Muscle of leg (tissue), 16 donors: Measurements from ENCODE around the gene ZNF423. TPM values are rescaled to one million over a fixed set of nuclear protein-coding genes. Genes with fewer than 3 reads are reported as not detected.
A peak's percentile ranks its signal among the peaks of the same experiment; 100 is the strongest.

Source experiments
- DNase-seq: peaks from one replicate; pipeline ENCODE4 v3.0.0; 2013
- H3K27ac ChIP-seq: one replicate; pipeline ENCODE4 v1.5.1; 2013; ENCODE audit warnings: mild to moderate bottlenecking, low read length, control low read depth
- H3K27me3 ChIP-seq: one replicate; pipeline ENCODE4 v1.6.1; 2013; ENCODE audit warnings: low read length; ENCODE audit not compliant: control insufficient read depth, insufficient read depth
- H3K36me3 ChIP-seq: one replicate; pipeline ENCODE4 v1.6.1; 2013; ENCODE audit warnings: low read length; ENCODE audit not compliant: control insufficient read depth, insufficient read depth
- H3K4me1 ChIP-seq: one replicate; pipeline ENCODE4 v1.6.1; 2013; ENCODE audit warnings: low read length; ENCODE audit not compliant: control insufficient read depth, insufficient read depth
- H3K4me3 ChIP-seq: one replicate; pipeline ENCODE4 v1.5.1; 2013; ENCODE audit warnings: low read length, control low read depth
- H3K9me3 ChIP-seq: replicated peaks from 2 replicates; pipeline ENCODE4 v1.6.1; 2013; ENCODE audit warnings: low read depth, low read length; ENCODE audit not compliant: control insufficient read depth
- WGBS: methylation state at CpG from one replicate; pipeline ENCODE4 v1.1.5; 2013; ENCODE audit warnings: missing lambda C conversion rate; ENCODE audit not compliant: insufficient coverage; 5-methylcytosine and 5-hydroxymethylcytosine counted together
- long read RNA-seq, 11 donors: transcript quantifications; one replicate each; lab custom pipeline, GENCODE V29; 2026
- polyA plus RNA-seq, 8 donors: library from polyadenylated mRNA; unstranded; fragments of 120-200 nt; gene quantifications; one replicate each; pipeline versions ENCODE4 v1.2.1 to v1.2.3, GENCODE V29; 2013; ENCODE audit warnings: inconsistent platforms in 1 of 8, low replicate concordance in 1 of 8; ENCODE audit not compliant: insufficient read length in 8 of 8, insufficient read depth in 1 of 8
- total RNA-seq: library from RNA; stranded (reverse); fragments of 120-200 nt; gene quantifications from one replicate; pipeline ENCODE4 v1.2.4, GENCODE V29; 2013

ZNF423 gene
- total RNA-seq, result 15.8 TPM
- polyA plus RNA-seq, result 10 to 100 TPM; 22.8 to 30.0 (median 25.7) TPM
- long read RNA-seq, donor 1, full-length matches to known transcripts, result 2 of 8 reads
- long read RNA-seq, donor 1, partial matches to known transcripts, result 6 of 8 reads
- long read RNA-seq, donor 1, other reads (novel, unspliced or antisense), result 0 of 8 reads
- long read RNA-seq, donor 2, result 0 reads
- long read RNA-seq, donor 3, full-length matches to known transcripts, result 5 of 41 reads
- long read RNA-seq, donor 3, partial matches to known transcripts, result 36 of 41 reads
- long read RNA-seq, donor 3, other reads (novel, unspliced or antisense), result 0 of 41 reads
- long read RNA-seq, donor 4, partial matches to known transcripts, result 8 of 8 reads
- long read RNA-seq, donor 4, other reads (novel, unspliced or antisense), result 0 of 8 reads
- long read RNA-seq, donor 5, full-length matches to known transcripts, result 7 of 28 reads
- long read RNA-seq, donor 5, partial matches to known transcripts, result 21 of 28 reads
- long read RNA-seq, donor 5, other reads (novel, unspliced or antisense), result 0 of 28 reads
- long read RNA-seq, donor 6, full-length matches to known transcripts, result 1 of 12 reads
- long read RNA-seq, donor 6, partial matches to known transcripts, result 11 of 12 reads
- long read RNA-seq, donor 6, other reads (novel, unspliced or antisense), result 0 of 12 reads
- long read RNA-seq, donor 7, partial matches to known transcripts, result 7 of 7 reads
- long read RNA-seq, donor 7, other reads (novel, unspliced or antisense), result 0 of 7 reads
- long read RNA-seq, donor 8, partial matches to known transcripts, result 6 of 6 reads
- long read RNA-seq, donor 8, other reads (novel, unspliced or antisense), result 0 of 6 reads
- long read RNA-seq, donor 9, full-length matches to known transcripts, result 2 of 14 reads
- long read RNA-seq, donor 9, partial matches to known transcripts, result 12 of 14 reads
- long read RNA-seq, donor 9, other reads (novel, unspliced or antisense), result 0 of 14 reads
- long read RNA-seq, donor 10, full-length matches to known transcripts, result 2 of 13 reads
- long read RNA-seq, donor 10, partial matches to known transcripts, result 11 of 13 reads
- long read RNA-seq, donor 10, other reads (novel, unspliced or antisense), result 0 of 13 reads
- long read RNA-seq, donor 11, full-length matches to known transcripts, result 1 of 11 reads
- long read RNA-seq, donor 11, partial matches to known transcripts, result 10 of 11 reads
- long read RNA-seq, donor 11, other reads (novel, unspliced or antisense), result 0 of 11 reads

GRCh38 chr16:49855822-49856671 lies at the start of gene ZNF423:
TSS of gene ZNF423 (minus strand) at chr16:49856112. CDS start at chr16:49855774, 338 bp downstream.
- Histone ChIP-seq H3K36me3 (no peaks in the 10 kb centered on the region), H3K4me1 (peaks cover 47% of the 10 kb centered on the region), H3K27ac (peak within 1 kb of the TSS; percentile 85), H3K9me3 (no peaks in the 10 kb centered on the region), H3K4me3 (peak within 1 kb of the TSS; percentile 68), H3K27me3 (no peaks in the 10 kb centered on the region)
- WGBS, result 0% methylated on average over 14 of the region's 70 CpGs
- DNase-seq, result peak; percentile 72

GRCh38 chr16:49904348-49905062 lies 48.6 kb upstream of the ZNF423 start:
- 75% methylated on average over 5 of the region's 9 CpGs for WGBS
- no peaks in the 10 kb centered on the region for H3K9me3 ChIP-seq
- H3K27me3 ChIP-seq, result no peaks in the 10 kb centered on the region
- no peaks in the 10 kb centered on the region for H3K36me3 ChIP-seq
- H3K27ac ChIP-seq, result no peak overlapping the region
- peak; percentile 49 for DNase-seq
- peaks cover 5% of the 10 kb centered on the region for H3K4me1 ChIP-seq
- H3K4me3 ChIP-seq, result no peak overlapping the region

GRCh38 chr16:49902908-49903307 lies 47.0 kb upstream of the ZNF423 start:
- no peak overlapping the region for H3K27ac ChIP-seq
- H3K9me3 ChIP-seq, result no peaks in the 10 kb centered on the region
- no peak for DNase-seq
- no peaks in the 10 kb centered on the region for H3K27me3 ChIP-seq
- WGBS, result 60% methylated on average over 1 of the region's 5 CpGs
- H3K36me3 ChIP-seq, result no peaks in the 10 kb centered on the region
- no peak overlapping the region for H3K4me3 ChIP-seq
- H3K4me1 ChIP-seq, result peaks cover 5% of the 10 kb centered on the region

- Histone ChIP-seq H3K27ac (no peak overlapping the region), H3K4me1 (peaks cover 5% of the 10 kb centered on the region), H3K27me3 (no peaks in the 10 kb centered on the region), H3K4me3 (no peak overlapping the region), H3K36me3 (no peaks in the 10 kb centered on the region), H3K9me3 (no peaks in the 10 kb centered on the region)
- WGBS, result 82% methylated on average over 9 of the region's 9 CpGs
- no peak for DNase-seq
These were observed 45.8 kb upstream of the ZNF423 start for GRCh38 chr16:49901711-49902110.

- WGBS, result 63% methylated on average over 6 of the region's 7 CpGs
- Histone ChIP-seq H3K4me3 (no peak overlapping the region), H3K9me3 (no peaks in the 10 kb centered on the region), H3K36me3 (no peaks in the 10 kb centered on the region), H3K27me3 (no peaks in the 10 kb centered on the region), H3K27ac (no peak overlapping the region), H3K4me1 (peaks cover 5% of the 10 kb centered on the region)
- DNase-seq, result no peak
These were observed 45.0 kb upstream of the ZNF423 start for GRCh38 chr16:49900875-49901274.

GRCh38 chr16:49899991-49900695 lies 44.2 kb upstream of the ZNF423 start:
- DNase-seq, result no peak
- Histone ChIP-seq H3K4me1 (peaks cover 5% of the 10 kb centered on the region), H3K4me3 (no peak overlapping the region), H3K9me3 (no peaks in the 10 kb centered on the region), H3K36me3 (no peaks in the 10 kb centered on the region), H3K27ac (no peak overlapping the region), H3K27me3 (no peaks in the 10 kb centered on the region)
- 72% methylated on average over 3 of the region's 8 CpGs for WGBS

GRCh38 chr16:49896447-49896964 lies 40.6 kb upstream of the ZNF423 start:
- DNase-seq, result no peak
- Histone ChIP-seq H3K27ac (no peak overlapping the region), H3K27me3 (no peaks in the 10 kb centered on the region), H3K36me3 (no peaks in the 10 kb centered on the region), H3K4me1 (no peaks in the 10 kb centered on the region), H3K4me3 (no peak overlapping the region), H3K9me3 (no peaks in the 10 kb centered on the region)
- 89% methylated on average over 7 of the region's 12 CpGs for WGBS

GRCh38 chr16:49890876-49891275 lies 35.0 kb upstream of the ZNF423 start:
- 10% methylated on average over 3 of the region's 5 CpGs for WGBS
- H3K4me1 ChIP-seq, result no peaks in the 10 kb centered on the region
- H3K27ac ChIP-seq, result no peak overlapping the region
- H3K36me3 ChIP-seq, result no peaks in the 10 kb centered on the region
- H3K9me3 ChIP-seq, result peaks cover 4% of the 10 kb centered on the region
- no peaks in the 10 kb centered on the region for H3K27me3 ChIP-seq
- no peak for DNase-seq
- no peak overlapping the region for H3K4me3 ChIP-seq
